Stimulated activated memory B cell treated with anti-CD40 and anti-IgM and Interleukin-4, amounts not matched to agents 10 μg/mL and 1 μg/mL and 100 μg/mL, for 72 hours (primary cell): ENCODE results near the gene SLC37A1.

Experiments
- ATAC-seq: fragments of 150-1000 bp; cut with Tn5 transposase; 2 replicates; pipeline ENCODE4 v1.10.0; 2021
- H3K27ac Mint-ChIP-seq: one replicate; pipeline ENCODE4 v1.8.0; 2022; ENCODE audit warnings: mild to moderate bottlenecking, mixed read lengths
- H3K27me3 Mint-ChIP-seq: one replicate; pipeline ENCODE4 v1.8.0; 2022; ENCODE audit warnings: mixed read lengths
- H3K36me3 Mint-ChIP-seq: one replicate; pipeline ENCODE4 v1.8.0; 2022; ENCODE audit warnings: mixed read lengths
- H3K4me1 Mint-ChIP-seq: one replicate; pipeline ENCODE4 v1.8.0; 2022; ENCODE audit warnings: mixed read lengths
- H3K4me3 Mint-ChIP-seq: one replicate; pipeline ENCODE4 v1.8.0; 2022; ENCODE audit warnings: mild to moderate bottlenecking, moderate library complexity, mixed read lengths
- H3K9me3 Mint-ChIP-seq: one replicate; pipeline ENCODE4 v1.8.0; 2022; ENCODE audit warnings: mixed read lengths

Gene SLC37A1

GRCh38 chr21:42524341-42525028 lies 10.8 kb downstream of the SLC37A1 start:
- peak overlapping the region; percentile 99 for H3K27ac Mint-ChIP-seq
- H3K4me3 Mint-ChIP-seq: peak overlapping the region; percentile 70

GRCh38 chr21:42525029-42525581 lies 11.5 kb downstream of the SLC37A1 start:
- Mint-ChIP-seq H3K27me3 (no peaks in the 10 kb centered on the region), H3K27ac (peak overlapping the region; percentile 99), H3K36me3 (peaks cover 50% of the 10 kb centered on the region), H3K4me1 (peaks cover 88% of the 10 kb centered on the region), H3K4me3 (peak overlapping the region; percentile 70), H3K9me3 (no peaks in the 10 kb centered on the region)
- peak; percentile 52 for ATAC-seq

More at GRCh38 chr21:42524341-42525028, 10.8 kb downstream of the SLC37A1 start:
- Mint-ChIP-seq H3K36me3 (peaks cover 51% of the 10 kb centered on the region), H3K4me1 (peaks cover 88% of the 10 kb centered on the region), H3K27me3 (no peaks in the 10 kb centered on the region), H3K9me3 (no peaks in the 10 kb centered on the region)
- peak; percentile 96 for ATAC-seq

- Mint-ChIP-seq H3K36me3 (peaks cover 50% of the 10 kb centered on the region), H3K9me3 (no peaks in the 10 kb centered on the region), H3K4me3 (no peak overlapping the region), H3K27me3 (no peaks in the 10 kb centered on the region), H3K27ac (peak overlapping the region; percentile 99), H3K4me1 (peaks cover 88% of the 10 kb centered on the region)
- no peak for ATAC-seq
Measured at GRCh38 chr21:42525676-42526378, 12.2 kb downstream of the SLC37A1 start.

GRCh38 chr21:42526379-42526727 lies 12.7 kb downstream of the SLC37A1 start:
- no peaks in the 10 kb centered on the region for H3K9me3 Mint-ChIP-seq
- no peak for ATAC-seq
- H3K4me1 Mint-ChIP-seq: peaks cover 85% of the 10 kb centered on the region
- H3K4me3 Mint-ChIP-seq: no peak overlapping the region
- no peaks in the 10 kb centered on the region for H3K27me3 Mint-ChIP-seq
- peak overlapping the region; percentile 99 for H3K27ac Mint-ChIP-seq
- peaks cover 51% of the 10 kb centered on the region for H3K36me3 Mint-ChIP-seq

GRCh38 chr21:42527127-42527488 lies 13.5 kb downstream of the SLC37A1 start:
- Mint-ChIP-seq H3K36me3 (peaks cover 47% of the 10 kb centered on the region), H3K4me3 (peak overlapping the region; percentile 78)

GRCh38 chr21:42527489-42528158 lies 14.0 kb downstream of the SLC37A1 start:
- Mint-ChIP-seq H3K27me3 (no peaks in the 10 kb centered on the region), H3K27ac (peak overlapping the region; percentile 99), H3K4me1 (peaks cover 79% of the 10 kb centered on the region), H3K9me3 (no peaks in the 10 kb centered on the region), H3K4me3 (peak overlapping the region; percentile 78), H3K36me3 (peaks cover 47% of the 10 kb centered on the region)
- peak; percentile 25 for ATAC-seq

More at GRCh38 chr21:42527127-42527488, 13.5 kb downstream of the SLC37A1 start:
- Mint-ChIP-seq H3K4me1 (peaks cover 78% of the 10 kb centered on the region), H3K27ac (peak overlapping the region; percentile 99), H3K9me3 (no peaks in the 10 kb centered on the region), H3K27me3 (no peaks in the 10 kb centered on the region)
- ATAC-seq: no peak

GRCh38 chr21:42530167-42530518 lies 16.5 kb downstream of the SLC37A1 start:
- Mint-ChIP-seq H3K27ac (peak overlapping the region; percentile 9), H3K27me3 (no peaks in the 10 kb centered on the region), H3K4me3 (no peak overlapping the region), H3K4me1 (peaks cover 81% of the 10 kb centered on the region), H3K36me3 (peaks cover 36% of the 10 kb centered on the region), H3K9me3 (no peaks in the 10 kb centered on the region)
- ATAC-seq: no peak

GRCh38 chr21:42531771-42532170 lies 18.1 kb downstream of the SLC37A1 start:
- no peak for ATAC-seq
- Mint-ChIP-seq H3K27ac (peak overlapping the region; percentile 38), H3K4me1 (peaks cover 81% of the 10 kb centered on the region), H3K36me3 (peaks cover 40% of the 10 kb centered on the region), H3K4me3 (no peak overlapping the region), H3K27me3 (no peaks in the 10 kb centered on the region), H3K9me3 (no peaks in the 10 kb centered on the region)

- Mint-ChIP-seq H3K36me3 (peaks cover 38% of the 10 kb centered on the region), H3K27ac (peak overlapping the region; percentile 89), H3K27me3 (no peaks in the 10 kb centered on the region), H3K4me3 (peak overlapping the region; percentile 57), H3K9me3 (no peaks in the 10 kb centered on the region), H3K4me1 (peaks cover 81% of the 10 kb centered on the region)
- no peak for ATAC-seq
Measured at GRCh38 chr21:42532466-42533181, 19.0 kb downstream of the SLC37A1 start.

GRCh38 chr21:42533306-42533962 lies 19.8 kb downstream of the SLC37A1 start:
- Mint-ChIP-seq H3K9me3 (no peaks in the 10 kb centered on the region), H3K4me1 (peaks cover 75% of the 10 kb centered on the region), H3K27me3 (no peaks in the 10 kb centered on the region), H3K36me3 (peaks cover 38% of the 10 kb centered on the region), H3K4me3 (peak overlapping the region; percentile 69), H3K27ac (peak overlapping the region; percentile 89)
- no peak for ATAC-seq

GRCh38 chr21:42533963-42534355 lies 20.3 kb downstream of the SLC37A1 start:
- Mint-ChIP-seq H3K4me1 (peaks cover 74% of the 10 kb centered on the region), H3K27ac (peak overlapping the region; percentile 89), H3K4me3 (peak overlapping the region; percentile 69), H3K9me3 (no peaks in the 10 kb centered on the region), H3K27me3 (no peaks in the 10 kb centered on the region), H3K36me3 (peaks cover 38% of the 10 kb centered on the region)
- ATAC-seq: no peak

GRCh38 chr21:42534421-42535378 lies 21.0 kb downstream of the SLC37A1 start:
- Mint-ChIP-seq H3K4me3 (peak overlapping the region; percentile 69), H3K27me3 (no peaks in the 10 kb centered on the region), H3K9me3 (no peaks in the 10 kb centered on the region), H3K36me3 (peaks cover 33% of the 10 kb centered on the region), H3K27ac (peak overlapping the region; percentile 89), H3K4me1 (peaks cover 69% of the 10 kb centered on the region)
- peak; percentile 91 for ATAC-seq

- H3K27me3 Mint-ChIP-seq: no peaks in the 10 kb centered on the region
- H3K9me3 Mint-ChIP-seq: no peaks in the 10 kb centered on the region
- peaks cover 34% of the 10 kb centered on the region for H3K36me3 Mint-ChIP-seq
- H3K4me3 Mint-ChIP-seq: peak overlapping the region; percentile 44
- peak; percentile 87 for ATAC-seq
- H3K4me1 Mint-ChIP-seq: peaks cover 67% of the 10 kb centered on the region
- peak overlapping the region; percentile 89 for H3K27ac Mint-ChIP-seq
Measured at GRCh38 chr21:42535602-42536171, 22.0 kb downstream of the SLC37A1 start.
